Endothelial cell (in vitro differentiated cells): ENCODE measurements around the gene AGBL1. TPM values are rescaled to one million over a fixed set of nuclear protein-coding genes. Genes with fewer than 3 reads are reported as not detected.
"Not testable (repeated sequence)": the region's sequence is repeated elsewhere in the genome, so short reads cannot be mapped to it uniquely, and the experiment has no call there.

Source experiments
- DNase-seq: peaks from one replicate; pipeline ENCODE4 v3.0.0; 2021; ENCODE audit warnings: low spot score
- H3K27ac Mint-ChIP-seq: one replicate; pipeline ENCODE4 v1.8.0; 2021; ENCODE audit warnings: mixed read lengths, inconsistent platforms; ENCODE audit not compliant: unreplicated experiment
- H3K27me3 Mint-ChIP-seq: one replicate; pipeline ENCODE4 v1.8.0; 2021; ENCODE audit warnings: mild to moderate bottlenecking, moderate library complexity, mixed read lengths, inconsistent platforms; ENCODE audit not compliant: unreplicated experiment
- H3K36me3 Mint-ChIP-seq: one replicate; pipeline ENCODE4 v1.8.0; 2021; ENCODE audit warnings: mild to moderate bottlenecking, low read depth, mixed read lengths, inconsistent platforms; ENCODE audit not compliant: unreplicated experiment
- H3K4me1 Mint-ChIP-seq: one replicate; pipeline ENCODE4 v1.8.0; 2021; ENCODE audit warnings: mild to moderate bottlenecking, mixed read lengths, inconsistent platforms; ENCODE audit not compliant: unreplicated experiment
- H3K4me3 Mint-ChIP-seq: one replicate; pipeline ENCODE4 v1.8.0; 2021; ENCODE audit warnings: mild to moderate bottlenecking, mixed read lengths, inconsistent platforms; ENCODE audit not compliant: unreplicated experiment
- H3K9me3 Mint-ChIP-seq: one replicate; pipeline ENCODE4 v1.8.0; 2021; ENCODE audit warnings: mixed read lengths, inconsistent platforms; ENCODE audit not compliant: unreplicated experiment
- total RNA-seq: library from RNA; stranded (reverse); fragmentation: NEBNext Ultra II Directional; extraction: Animal tissue kit (Norgen Biotek cat#: 25700); gene quantifications from one replicate; pipeline ENCODE4 v1.2.1, GENCODE V29; 2021; ENCODE audit not compliant: unreplicated experiment
- TF ChIP-seq, protein P1 (sequence below): fragments of 200-600 bp; sonication (generic); IDR thresholded peaks from one replicate; pipeline ENCODE4 v1.5.0; 2021; ENCODE audit warnings: antibody characterized with exemption; ENCODE audit not compliant: unreplicated experiment

Gene AGBL1
- total RNA-seq, 1 donor from 2014 or later, result 0.03 TPM

DNA sequence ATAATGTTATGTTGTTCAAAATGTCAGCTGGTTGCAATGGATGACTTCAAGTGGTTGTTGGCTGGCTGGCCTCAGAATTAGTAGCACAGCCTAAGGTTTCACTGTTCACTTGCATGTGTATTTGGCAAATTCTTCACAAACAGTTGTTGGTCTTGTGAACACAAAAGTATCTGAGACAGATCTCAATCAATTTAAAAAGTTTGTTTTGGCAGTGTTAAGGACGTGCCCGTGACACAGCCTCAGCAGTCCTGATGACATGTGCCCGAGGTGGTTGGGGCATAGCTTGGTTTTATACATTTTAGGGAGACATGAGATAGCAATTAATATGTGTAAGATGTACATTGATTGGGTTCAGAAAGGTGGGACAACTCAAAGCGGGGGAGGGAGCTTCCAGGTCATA is 436.0 kb downstream of the AGBL1 start:
- Mint-ChIP-seq H3K27ac (no peak overlapping the region), H3K27me3 (no peaks in the 10 kb centered on the region), H3K4me1 (no peaks in the 10 kb centered on the region), H3K4me3 (no peak overlapping the region), H3K36me3 (no peaks in the 10 kb centered on the region), H3K9me3 (no peaks in the 10 kb centered on the region)
- TF ChIP-seq, protein P1, sequence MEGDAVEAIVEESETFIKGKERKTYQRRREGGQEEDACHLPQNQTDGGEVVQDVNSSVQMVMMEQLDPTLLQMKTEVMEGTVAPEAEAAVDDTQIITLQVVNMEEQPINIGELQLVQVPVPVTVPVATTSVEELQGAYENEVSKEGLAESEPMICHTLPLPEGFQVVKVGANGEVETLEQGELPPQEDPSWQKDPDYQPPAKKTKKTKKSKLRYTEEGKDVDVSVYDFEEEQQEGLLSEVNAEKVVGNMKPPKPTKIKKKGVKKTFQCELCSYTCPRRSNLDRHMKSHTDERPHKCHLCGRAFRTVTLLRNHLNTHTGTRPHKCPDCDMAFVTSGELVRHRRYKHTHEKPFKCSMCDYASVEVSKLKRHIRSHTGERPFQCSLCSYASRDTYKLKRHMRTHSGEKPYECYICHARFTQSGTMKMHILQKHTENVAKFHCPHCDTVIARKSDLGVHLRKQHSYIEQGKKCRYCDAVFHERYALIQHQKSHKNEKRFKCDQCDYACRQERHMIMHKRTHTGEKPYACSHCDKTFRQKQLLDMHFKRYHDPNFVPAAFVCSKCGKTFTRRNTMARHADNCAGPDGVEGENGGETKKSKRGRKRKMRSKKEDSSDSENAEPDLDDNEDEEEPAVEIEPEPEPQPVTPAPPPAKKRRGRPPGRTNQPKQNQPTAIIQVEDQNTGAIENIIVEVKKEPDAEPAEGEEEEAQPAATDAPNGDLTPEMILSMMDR, result no peak
- no peak for DNase-seq

DNA sequence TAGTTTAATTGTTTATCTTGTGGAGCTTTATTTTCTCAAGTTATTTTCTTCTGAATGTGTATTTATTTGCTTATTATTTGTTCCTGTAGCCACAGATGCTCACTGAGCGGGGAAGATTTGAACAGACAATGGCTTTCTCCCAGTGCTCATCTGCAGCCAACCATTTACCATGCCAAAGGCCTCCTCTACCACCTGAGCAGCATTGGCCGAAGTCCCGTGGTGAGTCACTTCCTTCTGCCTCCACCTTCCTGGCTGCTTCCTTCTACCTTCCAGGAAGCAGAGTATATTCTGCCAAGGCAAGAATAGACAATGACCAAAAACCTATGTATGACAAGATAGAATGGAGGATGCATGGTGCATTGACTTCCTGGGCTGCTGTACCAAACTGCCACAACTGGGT is 443.1 kb downstream of the AGBL1 start:
- no peaks in the 10 kb centered on the region for H3K9me3 Mint-ChIP-seq
- no peak overlapping the region for H3K27ac Mint-ChIP-seq
- H3K36me3 Mint-ChIP-seq, result no peaks in the 10 kb centered on the region
- H3K27me3 Mint-ChIP-seq, result no peaks in the 10 kb centered on the region
- DNase-seq, result no peak
- TF ChIP-seq, protein P1, result no peak
- no peaks in the 10 kb centered on the region for H3K4me1 Mint-ChIP-seq
- no peak overlapping the region for H3K4me3 Mint-ChIP-seq

DNA sequence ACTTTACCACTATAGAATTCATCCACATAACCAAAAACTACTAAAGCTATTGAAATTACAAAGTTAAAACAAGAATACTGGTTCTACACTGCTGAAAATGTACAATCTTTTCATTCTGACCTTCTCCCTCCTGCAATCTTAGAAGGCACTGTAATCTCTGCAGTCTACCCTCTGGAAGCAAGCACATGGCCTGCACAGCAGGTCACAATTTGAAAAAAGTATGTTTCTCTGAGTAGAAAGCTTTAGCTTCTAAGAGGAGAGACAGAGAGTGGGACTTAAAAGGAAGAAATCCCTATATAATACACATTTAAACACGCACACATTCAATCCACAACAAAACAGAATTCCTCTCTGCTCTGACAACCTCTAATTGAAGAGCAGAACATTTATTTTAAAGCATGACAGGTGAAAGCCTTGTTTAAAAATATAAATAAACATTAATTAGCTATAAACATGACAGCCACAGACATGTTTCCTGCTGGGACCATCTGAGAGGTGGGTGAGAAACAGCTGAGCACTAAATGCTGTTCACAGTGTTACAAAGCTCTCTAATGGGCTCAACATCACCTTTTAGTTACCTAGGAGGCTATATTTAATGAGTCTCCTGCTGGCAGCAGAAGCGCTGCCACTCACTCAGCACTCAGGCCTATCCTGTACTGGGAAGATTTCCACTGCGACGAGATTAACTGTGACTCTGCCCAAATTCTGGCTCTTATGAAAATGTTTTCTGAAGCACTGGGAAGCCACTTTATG is 447.4 kb downstream of the AGBL1 start:
- H3K4me1 Mint-ChIP-seq, result no peaks in the 10 kb centered on the region
- H3K27me3 Mint-ChIP-seq, result no peaks in the 10 kb centered on the region
- H3K36me3 Mint-ChIP-seq, result no peaks in the 10 kb centered on the region
- TF ChIP-seq, protein P1, result no peak
- no peak overlapping the region for H3K4me3 Mint-ChIP-seq
- no peak for DNase-seq
- H3K9me3 Mint-ChIP-seq, result no peaks in the 10 kb centered on the region
- H3K27ac Mint-ChIP-seq, result no peak overlapping the region

DNA sequence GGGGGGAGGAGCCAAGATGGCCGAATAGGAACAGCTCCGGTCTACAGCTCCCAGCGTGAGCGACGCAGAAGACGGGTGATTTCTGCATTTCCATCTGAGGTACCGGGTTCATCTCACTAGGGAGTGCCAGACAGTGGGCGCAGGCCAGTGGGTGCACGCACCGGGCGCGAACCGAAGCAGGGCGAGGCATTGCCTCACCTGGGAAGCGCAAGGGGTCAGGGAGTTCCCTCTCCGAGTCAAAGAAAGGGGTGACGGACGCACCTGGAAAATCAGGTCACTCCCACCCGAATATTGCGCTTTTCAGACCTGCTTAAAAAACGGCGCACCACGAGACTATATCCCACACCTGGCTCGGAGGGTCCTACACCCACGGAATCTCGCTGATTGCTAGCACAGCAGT is 448.4 kb downstream of the AGBL1 start:
- H3K4me3 Mint-ChIP-seq, H3K36me3 Mint-ChIP-seq, H3K9me3 Mint-ChIP-seq, DNase-seq, H3K4me1 Mint-ChIP-seq, H3K27ac Mint-ChIP-seq, H3K27me3 Mint-ChIP-seq: not testable (repeated sequence)

DNA sequence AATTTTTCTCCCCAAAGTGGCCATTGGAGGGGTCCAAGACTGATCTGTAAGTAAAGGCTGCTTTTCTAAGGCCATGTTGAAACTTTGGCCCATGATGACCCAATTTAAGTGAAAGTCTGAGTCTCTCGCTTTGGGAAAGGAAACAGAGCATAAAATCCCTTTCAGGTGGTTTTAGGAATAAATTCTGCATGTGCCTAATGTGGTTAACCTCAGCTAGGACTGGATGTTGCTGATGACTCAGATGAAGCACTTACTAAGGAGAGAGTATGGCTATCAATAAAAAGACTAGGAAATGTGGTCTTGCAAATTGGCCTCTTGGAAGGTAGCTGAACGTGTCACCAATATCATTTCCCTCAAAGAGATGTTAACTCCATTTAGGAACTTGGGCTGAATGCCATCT is 458.5 kb downstream of the AGBL1 start:
- H3K27me3 Mint-ChIP-seq, result no peaks in the 10 kb centered on the region
- no peaks in the 10 kb centered on the region for H3K36me3 Mint-ChIP-seq

More for the DNA sequence above, 458.5 kb downstream of the AGBL1 start:
- DNase-seq, result no peak
- Mint-ChIP-seq H3K4me1 (no peaks in the 10 kb centered on the region), H3K27ac (no peak overlapping the region), H3K9me3 (no peaks in the 10 kb centered on the region), H3K4me3 (no peak overlapping the region)
- TF ChIP-seq, protein P1, result no peak
